Tibial nerve (tissue), 4 donors: ENCODE data around the gene MAGEF1. TPM values are rescaled to one million over a fixed set of nuclear protein-coding genes. Genes with fewer than 3 reads are reported as not detected.
A peak's percentile ranks its signal among the peaks of the same experiment; 100 is the strongest.

Experiments
- DNase-seq, 2 donors: peaks; one replicate each; pipeline ENCODE4 v3.0.0-alpha.2; 2019; ENCODE audit warnings: low spot score in 2 of 2
- H3K27ac ChIP-seq, 4 donors: fragments of 200-600 bp; sonication (generic) in 3 of 4; one replicate each; pipeline ENCODE4 v1.5.1; 2017 to 2019; ENCODE audit warnings: mild to moderate bottlenecking in 1 of 4
- H3K27me3 ChIP-seq, 2 donors: fragments of 200-600 bp; sonication (generic) in 1 of 2; one replicate each; pipeline versions ENCODE4 v1.5.1 to v1.6.0; 2017 to 2019
- H3K36me3 ChIP-seq, 3 donors: fragments of 200-600 bp; sonication (generic); one replicate each; pipeline ENCODE4 v1.5.1; 2018 to 2019
- H3K4me1 ChIP-seq, 4 donors: fragments of 200-600 bp; sonication (generic) in 3 of 4; one replicate each; pipeline ENCODE4 v1.5.1; 2017 to 2019
- H3K4me3 ChIP-seq, 4 donors: fragments of 200-600 bp; sonication (generic) in 3 of 4; one replicate each; pipeline ENCODE4 v1.5.1; 2017 to 2019; ENCODE audit warnings: mild to moderate bottlenecking in 1 of 4, moderate library complexity in 1 of 4
- H3K9me3 ChIP-seq, 4 donors: fragments of 200-600 bp; sonication (generic) in 3 of 4; one replicate each; pipeline ENCODE4 v1.5.1; 2017 to 2019
- EP300 ChIP-seq, 2 donors: sonication (generic); formaldehyde crosslinking; IDR thresholded peaks; one replicate each; pipeline ENCODE4 v1.6.1; 2017; ENCODE audit warnings: antibody characterized with exemption in 2 of 2, mild to moderate bottlenecking in 1 of 2
- POLR2A ChIP-seq, 2 donors: fragments of 450-650 bp; IDR thresholded peaks; one replicate each; pipeline ENCODE4 v1.6.1; 2017; ENCODE audit warnings: antibody characterized with exemption in 2 of 2, mild to moderate bottlenecking in 2 of 2, moderate library complexity in 2 of 2
- WGBS, 2 donors: methylation state at CpG; one replicate each; pipeline ENCODE4 v1.1.5; 2018; 5-methylcytosine and 5-hydroxymethylcytosine counted together
- total RNA-seq, 4 donors: library from RNA; depleted of rRNA; stranded (reverse); fragments of >200 nt; gene quantifications; one replicate each; pipeline ENCODE4 v1.1.0, GENCODE V29; 2016
- TF ChIP-seq, protein P1 (sequence below), 5 experiments: fragments of 200-600 bp in 3 of 5; fragments of 450-650 bp in 2 of 5; sonication (generic) in 3 of 5; IDR thresholded peaks; one replicate each; pipeline ENCODE4 v1.5.1; 2016 to 2019; ENCODE audit warnings: antibody characterized with exemption in 5 of 5, mild to moderate bottlenecking in 3 of 5, moderate library complexity in 2 of 5

MAGEF1 gene
- total RNA-seq, 4 donors from 2014 or later: 29.6 to 48.1 (median 42.4) TPM

DNA sequence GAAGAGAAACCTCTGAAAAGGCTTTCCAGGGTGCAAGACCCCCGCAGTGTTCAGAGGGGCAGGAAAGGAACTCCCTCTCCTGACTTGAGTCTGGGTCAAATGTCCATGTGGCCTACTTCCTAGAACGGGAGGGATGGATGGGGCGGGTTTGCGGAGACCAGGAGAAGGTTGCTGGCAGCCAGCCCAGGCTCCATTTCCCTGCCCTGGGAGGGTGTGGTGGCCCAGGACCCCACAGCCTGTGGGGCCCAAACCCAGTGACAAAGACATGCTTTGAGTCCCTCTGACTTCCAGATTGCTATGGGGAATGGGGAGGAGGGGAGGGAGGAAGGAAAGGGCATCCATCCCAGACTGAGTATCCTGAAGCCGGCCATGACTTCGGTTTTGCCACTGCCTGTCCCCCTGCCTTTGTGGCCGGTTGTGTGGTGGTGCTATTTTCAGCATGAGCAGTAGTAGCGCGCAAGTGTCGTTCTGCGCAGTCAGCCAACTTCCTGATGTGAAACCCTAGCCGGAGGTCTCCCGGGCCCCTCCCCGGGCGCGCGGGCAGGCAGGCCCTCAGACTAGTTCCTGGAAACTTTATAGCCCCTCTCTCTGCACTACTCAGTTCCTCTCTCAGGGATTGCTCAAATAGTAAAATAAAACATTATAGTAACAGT lies 24.4 kb downstream of the MAGEF1 start:
- no peaks in the 10 kb centered on the region for H3K36me3 ChIP-seq
- no peaks in the 10 kb centered on the region for H3K9me3 ChIP-seq
- 27 to 40% methylated on average over 17 of the region's 17 CpGs for WGBS, 2 donors
- H3K4me3 ChIP-seq: no peak overlapping the region
- no peaks in the 10 kb centered on the region for H3K27me3 ChIP-seq
- H3K27ac ChIP-seq: peak overlapping the region in 3 of 4 donors; percentile 27 to 32 (median 32)
- TF ChIP-seq POLR2A (IDR thresholded peaks at IDR 0.05): no peak
- TF ChIP-seq EP300 (IDR thresholded peaks at IDR 0.05): no peak
- peaks cover 0 to 59% (median 30%) of the 10 kb centered on the region in 4 donors for H3K4me1 ChIP-seq
- peak in 1 of 2 donors; percentile 24 for DNase-seq

DNA sequence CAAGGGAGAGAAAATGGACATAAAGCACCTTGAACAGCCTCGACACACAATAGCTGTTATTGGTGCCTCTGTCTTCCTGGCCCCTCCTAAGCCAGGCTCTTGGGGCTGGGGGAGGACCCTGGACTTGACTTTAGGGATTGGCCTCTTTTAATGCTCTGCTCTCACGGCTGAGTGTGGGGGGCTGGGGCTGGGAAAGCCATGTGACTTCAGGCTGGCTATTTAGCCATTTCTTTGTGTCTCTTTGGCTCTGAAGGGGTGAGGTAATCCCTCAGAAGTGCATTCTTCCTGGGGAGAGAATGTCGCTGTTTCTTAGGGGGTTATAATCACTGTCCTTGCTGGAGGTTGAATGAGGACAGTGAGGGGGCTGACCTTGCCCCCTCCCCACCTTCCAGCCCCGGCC lies 26.2 kb downstream of the MAGEF1 start:
- H3K4me1 ChIP-seq: peaks cover 0 to 43% (median 18%) of the 10 kb centered on the region in 4 donors
- no peak overlapping the region for H3K4me3 ChIP-seq
- H3K27ac ChIP-seq: peak overlapping the region in 1 of 4 donors; percentile 29
- no peaks in the 10 kb centered on the region for H3K27me3 ChIP-seq
- DNase-seq: no peak
- no peaks in the 10 kb centered on the region for H3K9me3 ChIP-seq
- TF ChIP-seq EP300 (IDR thresholded peaks at IDR 0.05) (no peak), POLR2A (IDR thresholded peaks at IDR 0.05) (no peak)
- TF ChIP-seq, protein P1, sequence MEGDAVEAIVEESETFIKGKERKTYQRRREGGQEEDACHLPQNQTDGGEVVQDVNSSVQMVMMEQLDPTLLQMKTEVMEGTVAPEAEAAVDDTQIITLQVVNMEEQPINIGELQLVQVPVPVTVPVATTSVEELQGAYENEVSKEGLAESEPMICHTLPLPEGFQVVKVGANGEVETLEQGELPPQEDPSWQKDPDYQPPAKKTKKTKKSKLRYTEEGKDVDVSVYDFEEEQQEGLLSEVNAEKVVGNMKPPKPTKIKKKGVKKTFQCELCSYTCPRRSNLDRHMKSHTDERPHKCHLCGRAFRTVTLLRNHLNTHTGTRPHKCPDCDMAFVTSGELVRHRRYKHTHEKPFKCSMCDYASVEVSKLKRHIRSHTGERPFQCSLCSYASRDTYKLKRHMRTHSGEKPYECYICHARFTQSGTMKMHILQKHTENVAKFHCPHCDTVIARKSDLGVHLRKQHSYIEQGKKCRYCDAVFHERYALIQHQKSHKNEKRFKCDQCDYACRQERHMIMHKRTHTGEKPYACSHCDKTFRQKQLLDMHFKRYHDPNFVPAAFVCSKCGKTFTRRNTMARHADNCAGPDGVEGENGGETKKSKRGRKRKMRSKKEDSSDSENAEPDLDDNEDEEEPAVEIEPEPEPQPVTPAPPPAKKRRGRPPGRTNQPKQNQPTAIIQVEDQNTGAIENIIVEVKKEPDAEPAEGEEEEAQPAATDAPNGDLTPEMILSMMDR (IDR thresholded peaks at IDR 0.05): no peak
- H3K36me3 ChIP-seq: no peaks in the 10 kb centered on the region
- WGBS, 2 donors: 20 to 24% methylated on average over 4 of the region's 4 CpGs

DNA sequence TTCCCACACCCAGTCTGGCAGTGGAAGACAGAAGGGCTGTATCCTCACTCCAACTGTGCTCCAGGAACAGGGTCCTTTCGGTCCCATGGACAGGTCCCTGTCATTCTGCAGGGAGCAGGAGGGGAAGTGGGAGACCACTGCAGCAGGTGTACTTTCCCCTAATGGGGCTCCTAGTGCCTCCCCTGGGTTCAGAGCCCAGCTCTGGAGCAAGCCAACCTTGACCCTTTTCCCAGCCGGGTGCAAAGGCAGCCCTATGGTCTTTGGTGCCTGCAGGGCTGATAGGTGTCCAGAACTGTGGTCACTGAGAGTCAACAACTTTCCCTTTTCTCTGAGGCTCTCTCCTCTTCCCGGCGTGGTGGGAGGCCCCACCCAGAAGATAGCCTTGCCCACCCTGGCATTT lies 26.8 kb downstream of the MAGEF1 start:
- Histone ChIP-seq H3K27me3 (no peaks in the 10 kb centered on the region), H3K36me3 (no peaks in the 10 kb centered on the region), H3K27ac (peak overlapping the region in 1 of 4 donors; percentile 29), H3K9me3 (no peaks in the 10 kb centered on the region), H3K4me1 (peaks cover 0 to 38% (median 18%) of the 10 kb centered on the region in 4 donors), H3K4me3 (no peak overlapping the region)
- 53 to 65% methylated on average over 3 to 4 of the region's 4 CpGs for WGBS, 2 donors
- TF ChIP-seq POLR2A (IDR thresholded peaks at IDR 0.05) (no peak), EP300 (IDR thresholded peaks at IDR 0.05) (no peak)
- TF ChIP-seq, protein P1 (IDR thresholded peaks at IDR 0.05): no peak
- DNase-seq: no peak

GRCh38 chr3:184683900-184684560 lies 27.8 kb downstream of the MAGEF1 start:
- H3K9me3 ChIP-seq: no peaks in the 10 kb centered on the region
- no peak overlapping the region for H3K27ac ChIP-seq
- no peaks in the 10 kb centered on the region for H3K36me3 ChIP-seq
- TF ChIP-seq, protein P1 (IDR thresholded peaks at IDR 0.05): no peak
- TF ChIP-seq POLR2A (IDR thresholded peaks at IDR 0.05): no peak
- no peak for TF ChIP-seq EP300 (IDR thresholded peaks at IDR 0.05)
- peaks cover 0 to 43% (median 18%) of the 10 kb centered on the region in 4 donors for H3K4me1 ChIP-seq
- H3K4me3 ChIP-seq: no peak overlapping the region
- DNase-seq: no peak
- H3K27me3 ChIP-seq: no peaks in the 10 kb centered on the region
- WGBS, 2 donors: 93 to 96% methylated on average over 12 of the region's 12 CpGs

- no peak for DNase-seq
- no peak overlapping the region for H3K27ac ChIP-seq
- 69 to 73% methylated on average over 5 of the region's 5 CpGs for WGBS, 2 donors
- no peaks in the 10 kb centered on the region for H3K9me3 ChIP-seq
- H3K27me3 ChIP-seq: no peaks in the 10 kb centered on the region
- H3K4me3 ChIP-seq: no peak overlapping the region
- no peak for TF ChIP-seq POLR2A (IDR thresholded peaks at IDR 0.05)
- TF ChIP-seq, protein P1 (IDR thresholded peaks at IDR 0.05): no peak
- TF ChIP-seq EP300 (IDR thresholded peaks at IDR 0.05): no peak
- no peaks in the 10 kb centered on the region for H3K36me3 ChIP-seq
- H3K4me1 ChIP-seq: peaks cover 0 to 39% (median 16%) of the 10 kb centered on the region in 4 donors
Observed at GRCh38 chr3:184683234-184683633, 28.6 kb downstream of the MAGEF1 start.
